CMK (cell line): ENCODE data around the gene CCDC150.
"Not testable (repeated sequence)": the region's sequence is repeated elsewhere in the genome, so short reads cannot be mapped to it uniquely, and the experiment has no call there.

ENCODE experiments used
- DNase-seq: peaks from one replicate; pipeline ENCODE4 v3.0.0-alpha.2; 2010; ENCODE audit warnings: low read depth

CCDC150 gene

GRCh38 chr2:196712867-196713266, 73.4 kb downstream of the CCDC150 start:
- DNase-seq, result no peak

GRCh38 chr2:196718419-196719109, 79.0 kb downstream of the CCDC150 start:
- no peak for DNase-seq

- DNase-seq, result no peak
Measured at GRCh38 chr2:196719110-196719872, 79.8 kb downstream of the CCDC150 start.

GRCh38 chr2:196723571-196723970, 84.1 kb downstream of the CCDC150 start:
- no peak for DNase-seq

- DNase-seq, result no peak
Measured at GRCh38 chr2:196725218-196725617, 85.7 kb downstream of the CCDC150 start.

- no peak for DNase-seq
Measured at GRCh38 chr2:196725882-196726281, 86.4 kb downstream of the CCDC150 start.

- no peak for DNase-seq
Measured at GRCh38 chr2:196729418-196729817, 89.9 kb downstream of the CCDC150 start.

GRCh38 chr2:196736646-196737045, 97.1 kb downstream of the CCDC150 start:
- DNase-seq, result not testable (repeated sequence)

GRCh38 chr2:196737046-196737445, 97.5 kb downstream of the CCDC150 start:
- no peak for DNase-seq

GRCh38 chr2:196739031-196739430, 99.5 kb downstream of the CCDC150 start:
- DNase-seq, result no peak

- DNase-seq, result no peak
Measured at GRCh38 chr2:196742216-196742615, 102.7 kb downstream of the CCDC150 start.

GRCh38 chr2:196742685-196743084, 103.2 kb downstream of the CCDC150 start:
- DNase-seq, result no peak

- DNase-seq, result no peak
Measured at GRCh38 chr2:196743165-196743564, 103.7 kb downstream of the CCDC150 start.

GRCh38 chr2:196745711-196746110, 106.2 kb downstream of the CCDC150 start:
- DNase-seq, result no peak

GRCh38 chr2:196747400-196747799, 107.9 kb downstream of the CCDC150 start:
- DNase-seq, result no peak

GRCh38 chr2:196748123-196748522, 108.6 kb downstream of the CCDC150 start:
- no peak for DNase-seq

GRCh38 chr2:196750291-196750923, 110.9 kb downstream of the CCDC150 start:
- no peak for DNase-seq

GRCh38 chr2:196750977-196751631, 111.6 kb downstream of the CCDC150 start:
- DNase-seq, result peak; percentile 22

GRCh38 chr2:196758474-196759377, 119.2 kb downstream of the CCDC150 start:
- DNase-seq, result no peak

GRCh38 chr2:196759378-196759706, 119.8 kb downstream of the CCDC150 start:
- DNase-seq, result no peak

- no peak for DNase-seq
Measured at GRCh38 chr2:196767101-196767500, 127.6 kb downstream of the CCDC150 start.
